HepG2 (cell line): ENCODE measurements around the gene NUP85. TPM values are rescaled to one million over a fixed set of nuclear protein-coding genes. Genes with fewer than 3 reads are reported as not detected.

ENCODE experiments used
- ARHGAP35 ChIP-seq: sonication (generic); formaldehyde crosslinking; IDR thresholded peaks from 2 replicates; pipeline ENCODE4 v1.9.0; 2022; ENCODE audit warnings: mild to moderate bottlenecking, inconsistent platforms, moderate library complexity, missing genetic modification reagents, borderline replicate concordance
- GABPB1 ChIP-seq: IDR thresholded peaks from 2 replicates; pipeline ENCODE4 v1.6.1; 2016; ENCODE audit warnings: mild to moderate bottlenecking, missing genetic modification reagents, moderate library complexity, missing compliant biosample characterization
- MED13 ChIP-seq: sonication (generic); formaldehyde crosslinking; IDR thresholded peaks from 2 replicates; pipeline ENCODE4 v1.5.0; 2020; ENCODE audit warnings: missing genetic modification reagents
- PCBP1 ChIP-seq: fragments of 200-400 bp; formaldehyde crosslinking; IDR thresholded peaks from 2 replicates; pipeline ENCODE4 v1.6.1; 2017; ENCODE audit warnings: mild to moderate bottlenecking, low read depth, low read length, borderline replicate concordance
- RBAK ChIP-seq: sonication (generic); formaldehyde crosslinking; IDR thresholded peaks from 2 replicates; pipeline ENCODE4 v1.5.1; 2020; ENCODE audit warnings: mild to moderate bottlenecking, missing genetic modification reagents
- SALL2 ChIP-seq: sonication (generic); formaldehyde crosslinking; IDR thresholded peaks from 2 replicates; pipeline ENCODE4 v1.8.1; 2023; ENCODE audit warnings: mild to moderate bottlenecking, missing genetic modification reagents, inconsistent platforms
- SPEN ChIP-seq: sonication (generic); formaldehyde crosslinking; IDR thresholded peaks from 2 replicates; pipeline ENCODE4 v1.5.1; 2020; ENCODE audit warnings: low read depth, mild to moderate bottlenecking, missing genetic modification reagents
- TBX3 ChIP-seq: fragments of 450-650 bp; IDR thresholded peaks from 2 replicates; pipeline ENCODE4 v1.6.1; 2017; ENCODE audit warnings: antibody characterized with exemption, mild to moderate bottlenecking, inconsistent platforms, borderline replicate concordance
- ZNF432 ChIP-seq: sonication (generic); formaldehyde crosslinking; IDR thresholded peaks from 2 replicates; pipeline ENCODE4 v1.5.0; 2020; ENCODE audit warnings: missing genetic modification reagents, mild to moderate bottlenecking, borderline replicate concordance
- ZNF501 ChIP-seq: sonication (generic); formaldehyde crosslinking; IDR thresholded peaks from 2 replicates; pipeline ENCODE4 v1.5.1; 2020; ENCODE audit warnings: mild to moderate bottlenecking, moderate library complexity, missing genetic modification reagents
- ZNF670 ChIP-seq: sonication (generic); formaldehyde crosslinking; IDR thresholded peaks from 2 replicates; pipeline ENCODE4 v1.8.0; 2022; ENCODE audit warnings: mild to moderate bottlenecking, missing genetic modification reagents, borderline replicate concordance
- polyA plus RNA-seq, 8 experiments: library from polyadenylated mRNA; depleted of rRNA in 3 of 8; stranded (reverse) in 7 of 8; unstranded in 1 of 8; fragments of >200 nt; fragmentation: Illumina TruSeq in 4 of 8; extraction: Trizol in 4 of 8; gene quantifications; 2 replicates each; pipeline versions ENCODE4 v1.2.1 to v1.2.3, GENCODE V29; 2011 to 2016; ENCODE audit warnings: low read depth in 4 of 8, missing spikeins in 1 of 8, mixed read lengths in 1 of 8; ENCODE audit not compliant: insufficient read depth in 1 of 8
- total RNA-seq, 5 experiments: library from RNA; depleted of rRNA; stranded (reverse); fragments of >200 nt; fragmentation: Illumina TruSeq; extraction: Trizol; gene quantifications; 2 replicates each; pipeline ENCODE4 v1.2.3, GENCODE V29; 2016; ENCODE audit warnings: low read depth in 1 of 5
- TF ChIP-seq, protein P1 (sequence below): sonication (generic); formaldehyde crosslinking; IDR thresholded peaks from 2 replicates; pipeline ENCODE4 v1.8.0; 2022; ENCODE audit warnings: mild to moderate bottlenecking, missing genetic modification reagents; ENCODE audit not compliant: insufficient replicate concordance
- TF ChIP-seq, protein P2 (sequence below): sonication (generic); formaldehyde crosslinking; IDR thresholded peaks from 2 replicates; pipeline ENCODE4 v1.4.0; 2020; ENCODE audit warnings: mild to moderate bottlenecking, missing genetic modification reagents, borderline replicate concordance
- TF ChIP-seq, protein P3 (sequence below): sonication (generic); formaldehyde crosslinking; IDR thresholded peaks from 2 replicates; pipeline ENCODE4; 2020; ENCODE audit warnings: missing genetic modification reagents, mild to moderate bottlenecking, borderline replicate concordance
- TF ChIP-seq, protein P4 (sequence below): sonication (generic); formaldehyde crosslinking; IDR thresholded peaks from 2 replicates; pipeline ENCODE4 v1.5.0; 2020; ENCODE audit warnings: missing genetic modification reagents
- TF ChIP-seq, protein P5 (sequence below): IDR thresholded peaks from 2 replicates; pipeline ENCODE4 v1.6.1; 2016; ENCODE audit warnings: missing biosample characterization, missing genetic modification reagents, low read depth

NUP85 gene
- total and polyA plus RNA-seq, 2 of the 13 experiments (the other 11 are each of a cell fraction or from before 2014, with no cell fraction given): 89.1 to 124 TPM

DNA sequence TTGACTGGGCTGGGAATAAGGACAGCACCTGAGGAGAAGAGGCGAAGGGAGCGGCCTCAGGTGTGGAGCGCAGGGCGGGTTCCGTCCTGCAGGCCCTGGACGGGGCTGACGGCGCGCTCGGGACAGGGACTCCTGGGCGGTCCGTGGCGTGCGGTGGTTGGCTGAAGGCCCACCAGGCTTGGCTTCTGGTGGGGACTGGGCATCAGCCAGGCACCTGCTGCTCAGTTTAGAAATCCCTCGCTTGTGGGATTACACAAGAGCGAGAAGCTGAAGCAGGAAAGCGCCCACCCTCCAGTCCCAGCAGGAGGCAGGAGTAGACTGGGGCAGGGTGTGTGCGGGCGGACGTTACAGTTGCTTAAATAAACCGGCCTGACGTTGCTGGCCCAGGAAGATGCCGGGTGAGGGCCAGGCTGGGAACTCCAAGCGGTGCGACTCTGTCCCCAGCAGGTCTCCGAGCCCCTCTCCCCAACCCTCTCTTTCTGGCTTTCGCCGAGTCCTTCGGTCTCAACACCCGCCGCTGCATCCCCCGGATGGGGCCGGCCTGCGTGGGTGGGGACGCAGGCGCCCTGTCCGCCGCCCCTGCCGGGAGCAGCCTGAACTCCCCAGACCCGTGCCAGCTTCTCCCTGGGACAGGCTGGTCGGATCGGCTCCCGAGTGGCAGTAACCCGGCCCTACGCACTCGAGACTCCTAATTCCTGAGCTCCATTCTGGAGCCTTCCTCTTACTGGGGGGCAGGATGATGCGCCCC, 64.9 kb downstream of the NUP85 start (continued):
- TF ChIP-seq, protein P1, sequence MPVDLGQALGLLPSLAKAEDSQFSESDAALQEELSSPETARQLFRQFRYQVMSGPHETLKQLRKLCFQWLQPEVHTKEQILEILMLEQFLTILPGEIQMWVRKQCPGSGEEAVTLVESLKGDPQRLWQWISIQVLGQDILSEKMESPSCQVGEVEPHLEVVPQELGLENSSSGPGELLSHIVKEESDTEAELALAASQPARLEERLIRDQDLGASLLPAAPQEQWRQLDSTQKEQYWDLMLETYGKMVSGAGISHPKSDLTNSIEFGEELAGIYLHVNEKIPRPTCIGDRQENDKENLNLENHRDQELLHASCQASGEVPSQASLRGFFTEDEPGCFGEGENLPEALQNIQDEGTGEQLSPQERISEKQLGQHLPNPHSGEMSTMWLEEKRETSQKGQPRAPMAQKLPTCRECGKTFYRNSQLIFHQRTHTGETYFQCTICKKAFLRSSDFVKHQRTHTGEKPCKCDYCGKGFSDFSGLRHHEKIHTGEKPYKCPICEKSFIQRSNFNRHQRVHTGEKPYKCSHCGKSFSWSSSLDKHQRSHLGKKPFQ (CRISPR knock-in tag): no peak
- TF ChIP-seq ARHGAP35 (CRISPR knock-in tag): 0 out of 2 replicates have a peak, but pooled peaks have one; percentile 31
- no peak for TF ChIP-seq SPEN (CRISPR knock-in tag)
- TF ChIP-seq, protein P2, sequence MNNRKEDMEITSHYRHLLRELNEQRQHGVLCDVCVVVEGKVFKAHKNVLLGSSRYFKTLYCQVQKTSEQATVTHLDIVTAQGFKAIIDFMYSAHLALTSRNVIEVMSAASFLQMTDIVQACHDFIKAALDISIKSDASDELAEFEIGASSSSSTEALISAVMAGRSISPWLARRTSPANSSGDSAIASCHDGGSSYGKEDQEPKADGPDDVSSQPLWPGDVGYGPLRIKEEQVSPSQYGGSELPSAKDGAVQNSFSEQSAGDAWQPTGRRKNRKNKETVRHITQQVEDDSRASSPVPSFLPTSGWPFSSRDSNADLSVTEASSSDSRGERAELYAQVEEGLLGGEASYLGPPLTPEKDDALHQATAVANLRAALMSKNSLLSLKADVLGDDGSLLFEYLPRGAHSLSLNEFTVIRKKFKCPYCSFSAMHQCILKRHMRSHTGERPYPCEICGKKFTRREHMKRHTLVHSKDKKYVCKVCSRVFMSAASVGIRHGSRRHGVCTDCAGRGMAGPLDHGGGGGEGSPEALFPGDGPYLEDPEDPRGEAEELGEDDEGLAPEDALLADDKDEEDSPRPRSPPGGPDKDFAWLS: no peak
- 0 out of 2 replicates have a peak, but pooled peaks have one; percentile 62 for TF ChIP-seq PCBP1
- TF ChIP-seq ZNF432: no peak
- TF ChIP-seq SALL2 (CRISPR knock-in tag): no peak
- no peak for TF ChIP-seq MED13 (CRISPR knock-in tag)
- no peak for TF ChIP-seq TBX3
- 0 out of 2 replicates have a peak, but pooled peaks have one; percentile 44 for TF ChIP-seq ZNF670 (CRISPR knock-in tag)
- TF ChIP-seq ZNF501 (CRISPR knock-in tag): peak; percentile 51
- TF ChIP-seq RBAK (CRISPR knock-in tag): no peak
- TF ChIP-seq, protein P3, sequence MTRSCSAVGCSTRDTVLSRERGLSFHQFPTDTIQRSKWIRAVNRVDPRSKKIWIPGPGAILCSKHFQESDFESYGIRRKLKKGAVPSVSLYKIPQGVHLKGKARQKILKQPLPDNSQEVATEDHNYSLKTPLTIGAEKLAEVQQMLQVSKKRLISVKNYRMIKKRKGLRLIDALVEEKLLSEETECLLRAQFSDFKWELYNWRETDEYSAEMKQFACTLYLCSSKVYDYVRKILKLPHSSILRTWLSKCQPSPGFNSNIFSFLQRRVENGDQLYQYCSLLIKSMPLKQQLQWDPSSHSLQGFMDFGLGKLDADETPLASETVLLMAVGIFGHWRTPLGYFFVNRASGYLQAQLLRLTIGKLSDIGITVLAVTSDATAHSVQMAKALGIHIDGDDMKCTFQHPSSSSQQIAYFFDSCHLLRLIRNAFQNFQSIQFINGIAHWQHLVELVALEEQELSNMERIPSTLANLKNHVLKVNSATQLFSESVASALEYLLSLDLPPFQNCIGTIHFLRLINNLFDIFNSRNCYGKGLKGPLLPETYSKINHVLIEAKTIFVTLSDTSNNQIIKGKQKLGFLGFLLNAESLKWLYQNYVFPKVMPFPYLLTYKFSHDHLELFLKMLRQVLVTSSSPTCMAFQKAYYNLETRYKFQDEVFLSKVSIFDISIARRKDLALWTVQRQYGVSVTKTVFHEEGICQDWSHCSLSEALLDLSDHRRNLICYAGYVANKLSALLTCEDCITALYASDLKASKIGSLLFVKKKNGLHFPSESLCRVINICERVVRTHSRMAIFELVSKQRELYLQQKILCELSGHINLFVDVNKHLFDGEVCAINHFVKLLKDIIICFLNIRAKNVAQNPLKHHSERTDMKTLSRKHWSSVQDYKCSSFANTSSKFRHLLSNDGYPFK (CRISPR knock-in tag): peak; percentile 72; the same call in 1 of the 2 replicates
- TF ChIP-seq, protein P4, sequence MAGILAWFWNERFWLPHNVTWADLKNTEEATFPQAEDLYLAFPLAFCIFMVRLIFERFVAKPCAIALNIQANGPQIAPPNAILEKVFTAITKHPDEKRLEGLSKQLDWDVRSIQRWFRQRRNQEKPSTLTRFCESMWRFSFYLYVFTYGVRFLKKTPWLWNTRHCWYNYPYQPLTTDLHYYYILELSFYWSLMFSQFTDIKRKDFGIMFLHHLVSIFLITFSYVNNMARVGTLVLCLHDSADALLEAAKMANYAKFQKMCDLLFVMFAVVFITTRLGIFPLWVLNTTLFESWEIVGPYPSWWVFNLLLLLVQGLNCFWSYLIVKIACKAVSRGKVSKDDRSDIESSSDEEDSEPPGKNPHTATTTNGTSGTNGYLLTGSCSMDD (CRISPR knock-in tag): no peak
- TF ChIP-seq GABPB1: peak; percentile 72
- TF ChIP-seq, protein P5, sequence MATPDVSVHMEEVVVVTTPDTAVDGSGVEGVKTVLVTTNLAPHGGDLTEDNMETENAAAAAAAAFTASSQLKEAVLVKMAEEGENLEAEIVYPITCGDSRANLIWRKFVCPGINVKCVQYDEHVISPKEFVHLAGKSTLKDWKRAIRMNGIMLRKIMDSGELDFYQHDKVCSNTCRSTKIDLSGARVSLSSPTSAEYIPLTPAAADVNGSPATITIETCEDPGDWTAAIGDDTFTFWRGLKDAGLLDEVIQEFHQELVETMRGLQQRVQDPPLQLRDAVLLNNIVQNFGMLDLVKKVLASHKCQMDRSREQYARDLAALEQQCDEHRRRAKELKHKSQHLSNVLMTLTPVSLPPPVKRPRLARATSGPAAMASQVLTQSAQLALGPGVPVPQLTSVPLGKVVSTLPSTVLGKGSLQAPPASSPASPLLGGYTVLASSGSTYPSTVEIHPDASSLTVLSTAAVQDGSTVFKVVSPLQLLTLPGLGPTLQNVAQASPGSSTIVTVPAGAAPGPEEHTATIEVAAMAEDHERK (CRISPR knock-in tag): no peak
